HL-60 (cell line): ENCODE data around the gene CCR3.

ENCODE experiments used
- GABPA ChIP-seq: IDR thresholded peaks from 2 replicates; pipeline ENCODE4 v1.6.1; 2012; ENCODE audit warnings: low read depth
- POLR2AphosphoS5 ChIP-seq: IDR thresholded peaks from 2 replicates; pipeline ENCODE4 v1.6.1; 2012; ENCODE audit warnings: low read depth
- SPI1 ChIP-seq: IDR thresholded peaks from 2 replicates; pipeline ENCODE4 v1.6.1; 2012; ENCODE audit warnings: low read depth, mild to moderate bottlenecking, borderline replicate concordance
- TF ChIP-seq, protein P1 (sequence below): IDR thresholded peaks from one replicate; pipeline ENCODE4 v1.5.1; 2011; ENCODE audit warnings: low read length, control low read depth, inconsistent platforms; ENCODE audit not compliant: insufficient read depth
- TF ChIP-seq, protein P2 (sequence below): IDR thresholded peaks from 2 replicates; pipeline ENCODE4 v1.6.1; 2012; ENCODE audit warnings: low read depth; ENCODE audit not compliant: insufficient replicate concordance

DNA sequence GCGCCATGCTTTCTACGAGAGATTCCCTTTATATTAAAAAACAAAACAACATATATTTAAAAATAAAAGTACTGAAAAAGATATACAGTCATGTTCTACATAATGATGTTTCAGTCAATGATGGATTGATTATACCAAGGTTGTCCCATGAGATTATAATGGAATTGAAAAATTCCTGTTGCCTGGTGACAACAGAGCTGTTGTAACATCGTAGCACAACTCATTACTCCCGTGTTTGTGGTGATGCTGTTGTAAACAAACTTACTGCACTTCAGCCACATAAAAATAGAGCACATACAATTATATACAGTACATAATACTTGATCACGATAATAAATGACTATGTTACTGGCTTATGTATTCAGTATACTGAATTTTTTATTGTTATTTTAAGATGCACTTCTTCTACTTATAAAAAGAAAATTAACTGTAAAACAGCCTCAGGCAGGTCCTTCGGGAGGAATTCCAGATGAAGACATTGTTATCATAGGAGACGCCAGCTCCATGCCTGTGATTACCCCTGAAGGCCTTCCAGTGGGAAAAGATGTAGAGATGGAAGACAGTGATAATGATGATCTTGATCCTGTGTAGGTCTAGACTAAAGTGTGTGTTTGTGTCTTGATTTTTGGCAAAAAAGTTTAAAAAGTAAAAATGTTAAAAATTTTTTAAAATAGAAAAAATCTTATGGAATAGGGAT is 45.9 kb upstream of the CCR3 start:
- TF ChIP-seq, protein P1, sequence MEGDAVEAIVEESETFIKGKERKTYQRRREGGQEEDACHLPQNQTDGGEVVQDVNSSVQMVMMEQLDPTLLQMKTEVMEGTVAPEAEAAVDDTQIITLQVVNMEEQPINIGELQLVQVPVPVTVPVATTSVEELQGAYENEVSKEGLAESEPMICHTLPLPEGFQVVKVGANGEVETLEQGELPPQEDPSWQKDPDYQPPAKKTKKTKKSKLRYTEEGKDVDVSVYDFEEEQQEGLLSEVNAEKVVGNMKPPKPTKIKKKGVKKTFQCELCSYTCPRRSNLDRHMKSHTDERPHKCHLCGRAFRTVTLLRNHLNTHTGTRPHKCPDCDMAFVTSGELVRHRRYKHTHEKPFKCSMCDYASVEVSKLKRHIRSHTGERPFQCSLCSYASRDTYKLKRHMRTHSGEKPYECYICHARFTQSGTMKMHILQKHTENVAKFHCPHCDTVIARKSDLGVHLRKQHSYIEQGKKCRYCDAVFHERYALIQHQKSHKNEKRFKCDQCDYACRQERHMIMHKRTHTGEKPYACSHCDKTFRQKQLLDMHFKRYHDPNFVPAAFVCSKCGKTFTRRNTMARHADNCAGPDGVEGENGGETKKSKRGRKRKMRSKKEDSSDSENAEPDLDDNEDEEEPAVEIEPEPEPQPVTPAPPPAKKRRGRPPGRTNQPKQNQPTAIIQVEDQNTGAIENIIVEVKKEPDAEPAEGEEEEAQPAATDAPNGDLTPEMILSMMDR: no peak
- TF ChIP-seq, protein P2, sequence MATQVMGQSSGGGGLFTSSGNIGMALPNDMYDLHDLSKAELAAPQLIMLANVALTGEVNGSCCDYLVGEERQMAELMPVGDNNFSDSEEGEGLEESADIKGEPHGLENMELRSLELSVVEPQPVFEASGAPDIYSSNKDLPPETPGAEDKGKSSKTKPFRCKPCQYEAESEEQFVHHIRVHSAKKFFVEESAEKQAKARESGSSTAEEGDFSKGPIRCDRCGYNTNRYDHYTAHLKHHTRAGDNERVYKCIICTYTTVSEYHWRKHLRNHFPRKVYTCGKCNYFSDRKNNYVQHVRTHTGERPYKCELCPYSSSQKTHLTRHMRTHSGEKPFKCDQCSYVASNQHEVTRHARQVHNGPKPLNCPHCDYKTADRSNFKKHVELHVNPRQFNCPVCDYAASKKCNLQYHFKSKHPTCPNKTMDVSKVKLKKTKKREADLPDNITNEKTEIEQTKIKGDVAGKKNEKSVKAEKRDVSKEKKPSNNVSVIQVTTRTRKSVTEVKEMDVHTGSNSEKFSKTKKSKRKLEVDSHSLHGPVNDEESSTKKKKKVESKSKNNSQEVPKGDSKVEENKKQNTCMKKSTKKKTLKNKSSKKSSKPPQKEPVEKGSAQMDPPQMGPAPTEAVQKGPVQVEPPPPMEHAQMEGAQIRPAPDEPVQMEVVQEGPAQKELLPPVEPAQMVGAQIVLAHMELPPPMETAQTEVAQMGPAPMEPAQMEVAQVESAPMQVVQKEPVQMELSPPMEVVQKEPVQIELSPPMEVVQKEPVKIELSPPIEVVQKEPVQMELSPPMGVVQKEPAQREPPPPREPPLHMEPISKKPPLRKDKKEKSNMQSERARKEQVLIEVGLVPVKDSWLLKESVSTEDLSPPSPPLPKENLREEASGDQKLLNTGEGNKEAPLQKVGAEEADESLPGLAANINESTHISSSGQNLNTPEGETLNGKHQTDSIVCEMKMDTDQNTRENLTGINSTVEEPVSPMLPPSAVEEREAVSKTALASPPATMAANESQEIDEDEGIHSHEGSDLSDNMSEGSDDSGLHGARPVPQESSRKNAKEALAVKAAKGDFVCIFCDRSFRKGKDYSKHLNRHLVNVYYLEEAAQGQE: no peak
- TF ChIP-seq POLR2AphosphoS5 (no peak), GABPA (no peak), SPI1 (no peak)
